SK-N-SH treated with all-trans-retinoic acid at 6 μM for 48 hours (cell line): Measurements from ENCODE around the gene RNF25.

Experiments used
- ATAC-seq: fragments of 200-7000 bp; cut with Tn5 transposase; 3 replicates; pipeline ENCODE4 v1.9.1; 2020; ENCODE audit warnings: mild to moderate bottlenecking, moderate library complexity
- ARNTL ChIP-seq: fragments of 450-650 bp; formaldehyde crosslinking; IDR thresholded peaks from 2 replicates; pipeline ENCODE4 v1.5.0; 2020; ENCODE audit warnings: low read depth, mild to moderate bottlenecking, moderate library complexity, borderline replicate concordance
- CSDC2 ChIP-seq: fragments of 250-450 bp; sonication (Bioruptor Pico); IDR thresholded peaks from 2 replicates; pipeline ENCODE4 v1.5.0; 2020; ENCODE audit warnings: mild to moderate bottlenecking, moderate library complexity
- CSRNP3 ChIP-seq: fragments of 250-450 bp; sonication (Bioruptor Pico); IDR thresholded peaks from 2 replicates; pipeline ENCODE4 v1.5.1; 2021; ENCODE audit warnings: mild to moderate bottlenecking, moderate library complexity
- ESRRG ChIP-seq: fragments of 250-450 bp; sonication (Bioruptor Pico); IDR thresholded peaks from 2 replicates; pipeline ENCODE4 v1.6.1; 2021; ENCODE audit warnings: mild to moderate bottlenecking
- GLIS3 ChIP-seq: fragments of 250-450 bp; sonication (Bioruptor Pico); IDR thresholded peaks from 2 replicates; pipeline ENCODE4 v1.5.0; 2020; ENCODE audit warnings: mild to moderate bottlenecking, moderate library complexity
- ISL1 ChIP-seq: fragments of 250-450 bp; sonication (Bioruptor Pico); IDR thresholded peaks from 2 replicates; pipeline ENCODE4 v2.1.2; 2022; ENCODE audit warnings: mild to moderate bottlenecking, moderate library complexity
- OSR1 ChIP-seq: fragments of 250-450 bp; sonication (Bioruptor Pico); IDR thresholded peaks from 2 replicates; pipeline ENCODE4 v1.8.0; 2022; ENCODE audit warnings: moderate library complexity, mild to moderate bottlenecking, inconsistent platforms
- PPARA ChIP-seq: fragments of 250-450 bp; sonication (Bioruptor Pico); IDR thresholded peaks from 2 replicates; pipeline ENCODE4 v1.5.0; 2020; ENCODE audit warnings: mild to moderate bottlenecking, borderline replicate concordance
- SNAI2 ChIP-seq: fragments of 250-450 bp; sonication (Bioruptor Pico); IDR thresholded peaks from 2 replicates; pipeline ENCODE4 v1.5.0; 2020; ENCODE audit warnings: mild to moderate bottlenecking, moderate library complexity
- TCF4 ChIP-seq: fragments of 250-450 bp; sonication (Bioruptor Pico); IDR thresholded peaks from 2 replicates; pipeline ENCODE4 v1.8.0; 2021; ENCODE audit warnings: mild to moderate bottlenecking, moderate library complexity, borderline replicate concordance
- TOX ChIP-seq: fragments of 250-450 bp; sonication (Bioruptor Pico); IDR thresholded peaks from 2 replicates; pipeline ENCODE4 v1.8.0; 2021; ENCODE audit warnings: mild to moderate bottlenecking, moderate library complexity, borderline replicate concordance
- ZC3H10 ChIP-seq: fragments of 250-450 bp; sonication (Bioruptor Pico); IDR thresholded peaks from 2 replicates; pipeline ENCODE4 v1.5.1; 2021; ENCODE audit warnings: mild to moderate bottlenecking, moderate library complexity
- ZFP3 ChIP-seq: fragments of 250-450 bp; sonication (Bioruptor Pico); IDR thresholded peaks from 2 replicates; pipeline ENCODE4 v1.5.0; 2020; ENCODE audit warnings: mild to moderate bottlenecking, moderate library complexity
- ZFP30 ChIP-seq: fragments of 450-650 bp; formaldehyde crosslinking; IDR thresholded peaks from 2 replicates; pipeline ENCODE4 v1.5.0; 2022; ENCODE audit warnings: mild to moderate bottlenecking, moderate library complexity
- ZNF565 ChIP-seq: fragments of 450-650 bp; formaldehyde crosslinking; conservative IDR thresholded peaks from 2 replicates; pipeline ENCODE4 v1.5.0; 2020; ENCODE audit warnings: low read depth, mild to moderate bottlenecking, moderate library complexity
- ZNF70 ChIP-seq: fragments of 450-650 bp; formaldehyde crosslinking; IDR thresholded peaks from 2 replicates; pipeline ENCODE4 v1.5.0; 2020; ENCODE audit warnings: mild to moderate bottlenecking, moderate library complexity
- ZNF8 ChIP-seq: fragments of 450-650 bp; formaldehyde crosslinking; IDR thresholded peaks from 2 replicates; pipeline ENCODE4 v1.5.0; 2020; ENCODE audit warnings: mild to moderate bottlenecking, moderate library complexity
- TF ChIP-seq, protein P1 (sequence below): fragments of 250-450 bp; sonication (Bioruptor Pico); IDR thresholded peaks from 2 replicates; pipeline ENCODE4 v1.5.0; 2020; ENCODE audit warnings: mild to moderate bottlenecking, moderate library complexity
- TF ChIP-seq, protein P2 (sequence below): fragments of 250-450 bp; sonication (Bioruptor Pico); IDR thresholded peaks from 2 replicates; pipeline ENCODE4 v1.8.0; 2020; ENCODE audit warnings: mild to moderate bottlenecking, moderate library complexity, borderline replicate concordance
- TF ChIP-seq, protein P3 (sequence below): fragments of 250-450 bp; sonication (Bioruptor Pico); IDR thresholded peaks from 2 replicates; pipeline ENCODE4 v1.8.0; 2021; ENCODE audit warnings: low read depth, mild to moderate bottlenecking, moderate library complexity, borderline replicate concordance

Gene RNF25

DNA sequence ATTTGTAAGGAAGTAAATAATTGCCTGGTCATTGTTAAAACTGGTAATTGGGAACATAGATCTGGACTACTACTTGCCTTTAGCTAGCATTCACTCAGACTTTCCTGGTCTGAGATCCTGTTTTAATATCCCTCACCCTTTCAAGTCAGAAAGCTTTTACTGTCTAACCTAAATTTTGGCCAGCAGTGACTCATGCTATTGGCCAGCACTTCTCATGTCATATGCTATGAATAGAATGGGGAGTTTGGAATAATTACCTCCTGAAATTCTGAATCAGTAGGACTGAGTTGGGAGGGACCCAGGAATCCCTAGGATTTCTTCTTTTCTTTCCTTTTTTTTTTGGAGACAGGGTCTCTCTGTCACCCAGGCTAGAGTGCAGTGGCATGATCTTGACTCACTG, 19.4 kb upstream of the RNF25 start:
- peak; percentile 41; the same call in 2 of the 3 replicates for ATAC-seq
- TF ChIP-seq OSR1 (CRISPR knock-in tag), result no peak

GRCh38 chr2:218687400-218688060, 15.7 kb upstream of the RNF25 start:
- ATAC-seq, result peak; percentile 99

- TF ChIP-seq ZC3H10 (CRISPR knock-in tag) (no peak), CSRNP3 (CRISPR knock-in tag) (no peak), ISL1 (CRISPR knock-in tag) (no peak), ESRRG (CRISPR knock-in tag) (no peak), ZFP30 (CRISPR knock-in tag) (no peak), ZNF70 (CRISPR knock-in tag) (no peak), OSR1 (CRISPR knock-in tag) (no peak), PPARA (no peak), ZNF8 (CRISPR knock-in tag) (no peak), GLIS3 (CRISPR knock-in tag) (no peak), CSDC2 (CRISPR knock-in tag) (no peak), ZFP3 (CRISPR knock-in tag) (no peak), ARNTL (CRISPR knock-in tag) (no peak)
- TF ChIP-seq, protein P1, sequence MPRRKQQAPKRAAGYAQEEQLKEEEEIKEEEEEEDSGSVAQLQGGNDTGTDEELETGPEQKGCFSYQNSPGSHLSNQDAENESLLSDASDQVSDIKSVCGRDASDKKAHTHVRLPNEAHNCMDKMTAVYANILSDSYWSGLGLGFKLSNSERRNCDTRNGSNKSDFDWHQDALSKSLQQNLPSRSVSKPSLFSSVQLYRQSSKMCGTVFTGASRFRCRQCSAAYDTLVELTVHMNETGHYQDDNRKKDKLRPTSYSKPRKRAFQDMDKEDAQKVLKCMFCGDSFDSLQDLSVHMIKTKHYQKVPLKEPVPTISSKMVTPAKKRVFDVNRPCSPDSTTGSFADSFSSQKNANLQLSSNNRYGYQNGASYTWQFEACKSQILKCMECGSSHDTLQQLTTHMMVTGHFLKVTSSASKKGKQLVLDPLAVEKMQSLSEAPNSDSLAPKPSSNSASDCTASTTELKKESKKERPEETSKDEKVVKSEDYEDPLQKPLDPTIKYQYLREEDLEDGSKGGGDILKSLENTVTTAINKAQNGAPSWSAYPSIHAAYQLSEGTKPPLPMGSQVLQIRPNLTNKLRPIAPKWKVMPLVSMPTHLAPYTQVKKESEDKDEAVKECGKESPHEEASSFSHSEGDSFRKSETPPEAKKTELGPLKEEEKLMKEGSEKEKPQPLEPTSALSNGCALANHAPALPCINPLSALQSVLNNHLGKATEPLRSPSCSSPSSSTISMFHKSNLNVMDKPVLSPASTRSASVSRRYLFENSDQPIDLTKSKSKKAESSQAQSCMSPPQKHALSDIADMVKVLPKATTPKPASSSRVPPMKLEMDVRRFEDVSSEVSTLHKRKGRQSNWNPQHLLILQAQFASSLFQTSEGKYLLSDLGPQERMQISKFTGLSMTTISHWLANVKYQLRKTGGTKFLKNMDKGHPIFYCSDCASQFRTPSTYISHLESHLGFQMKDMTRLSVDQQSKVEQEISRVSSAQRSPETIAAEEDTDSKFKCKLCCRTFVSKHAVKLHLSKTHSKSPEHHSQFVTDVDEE (CRISPR knock-in tag), result no peak
- TF ChIP-seq, protein P2, sequence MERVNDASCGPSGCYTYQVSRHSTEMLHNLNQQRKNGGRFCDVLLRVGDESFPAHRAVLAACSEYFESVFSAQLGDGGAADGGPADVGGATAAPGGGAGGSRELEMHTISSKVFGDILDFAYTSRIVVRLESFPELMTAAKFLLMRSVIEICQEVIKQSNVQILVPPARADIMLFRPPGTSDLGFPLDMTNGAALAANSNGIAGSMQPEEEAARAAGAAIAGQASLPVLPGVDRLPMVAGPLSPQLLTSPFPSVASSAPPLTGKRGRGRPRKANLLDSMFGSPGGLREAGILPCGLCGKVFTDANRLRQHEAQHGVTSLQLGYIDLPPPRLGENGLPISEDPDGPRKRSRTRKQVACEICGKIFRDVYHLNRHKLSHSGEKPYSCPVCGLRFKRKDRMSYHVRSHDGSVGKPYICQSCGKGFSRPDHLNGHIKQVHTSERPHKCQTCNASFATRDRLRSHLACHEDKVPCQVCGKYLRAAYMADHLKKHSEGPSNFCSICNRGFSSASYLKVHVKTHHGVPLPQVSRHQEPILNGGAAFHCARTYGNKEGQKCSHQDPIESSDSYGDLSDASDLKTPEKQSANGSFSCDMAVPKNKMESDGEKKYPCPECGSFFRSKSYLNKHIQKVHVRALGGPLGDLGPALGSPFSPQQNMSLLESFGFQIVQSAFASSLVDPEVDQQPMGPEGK (CRISPR knock-in tag), result no peak
- TF ChIP-seq, protein P3, sequence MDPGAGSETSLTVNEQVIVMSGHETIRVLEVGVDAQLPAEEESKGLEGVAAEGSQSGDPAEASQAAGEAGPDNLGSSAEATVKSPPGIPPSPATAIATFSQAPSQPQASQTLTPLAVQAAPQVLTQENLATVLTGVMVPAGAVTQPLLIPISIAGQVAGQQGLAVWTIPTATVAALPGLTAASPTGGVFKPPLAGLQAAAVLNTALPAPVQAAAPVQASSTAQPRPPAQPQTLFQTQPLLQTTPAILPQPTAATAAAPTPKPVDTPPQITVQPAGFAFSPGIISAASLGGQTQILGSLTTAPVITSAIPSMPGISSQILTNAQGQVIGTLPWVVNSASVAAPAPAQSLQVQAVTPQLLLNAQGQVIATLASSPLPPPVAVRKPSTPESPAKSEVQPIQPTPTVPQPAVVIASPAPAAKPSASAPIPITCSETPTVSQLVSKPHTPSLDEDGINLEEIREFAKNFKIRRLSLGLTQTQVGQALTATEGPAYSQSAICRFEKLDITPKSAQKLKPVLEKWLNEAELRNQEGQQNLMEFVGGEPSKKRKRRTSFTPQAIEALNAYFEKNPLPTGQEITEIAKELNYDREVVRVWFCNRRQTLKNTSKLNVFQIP (CRISPR knock-in tag), result no peak
- ATAC-seq, result no peak
These were observed 8.3 kb upstream of the RNF25 start for GRCh38 chr2:218680061-218680460.

DNA sequence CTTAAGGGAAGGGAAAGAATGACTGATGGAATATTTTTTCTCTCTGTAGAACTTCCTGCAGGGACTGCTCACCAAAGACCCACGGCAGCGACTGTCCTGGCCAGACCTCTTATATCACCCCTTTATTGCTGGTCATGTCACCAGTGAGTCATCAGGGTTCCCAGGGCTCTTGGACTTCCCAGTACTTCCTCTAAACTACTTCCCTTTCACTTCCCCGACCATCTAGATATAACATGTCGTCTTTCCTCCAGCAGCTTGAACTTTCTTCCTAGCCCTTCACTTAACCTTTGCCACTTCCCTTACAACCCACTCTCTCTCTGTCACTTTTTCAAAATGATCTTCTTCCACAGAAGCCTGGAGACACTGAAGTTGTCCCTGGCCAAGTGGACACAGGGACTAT, 7.3 kb upstream of the RNF25 start:
- ATAC-seq, result no peak
- TF ChIP-seq TCF4 (CRISPR knock-in tag) (no peak), ESRRG (CRISPR knock-in tag) (no peak), PPARA (no peak), ZC3H10 (CRISPR knock-in tag) (no peak), ZNF8 (CRISPR knock-in tag) (no peak), ZNF565 (no peak), CSDC2 (CRISPR knock-in tag) (no peak), TOX (CRISPR knock-in tag) (no peak), GLIS3 (CRISPR knock-in tag) (no peak), SNAI2 (CRISPR knock-in tag) (no peak)
